Mesendoderm (in vitro differentiated cells): ENCODE results near the gene MAPT.

Experiments
- DNase-seq: peaks from one replicate; pipeline ENCODE4 v3.0.0; 2013
- H2AK5ac ChIP-seq: 2 replicates; pipeline ENCODE4 v1.6.1; 2013; ENCODE audit warnings: low read length, inconsistent platforms
- H2BK120ac ChIP-seq: 2 replicates; pipeline ENCODE4 v1.6.1; 2013; ENCODE audit warnings: low read depth, mild to moderate bottlenecking, low read length, moderate library complexity, mixed read lengths
- H2BK15ac ChIP-seq: replicated peaks from 2 replicates; pipeline ENCODE4 v1.6.1; 2013; ENCODE audit warnings: low read depth, mild to moderate bottlenecking, moderate library complexity
- H2BK5ac ChIP-seq: 2 replicates; pipeline ENCODE4 v1.6.1; 2013; ENCODE audit warnings: low read length, inconsistent platforms
- H3K18ac ChIP-seq: 2 replicates; pipeline ENCODE4 v1.6.1; 2013; ENCODE audit warnings: mild to moderate bottlenecking, low read length, mixed read lengths
- H3K23ac ChIP-seq: one replicate; pipeline ENCODE4 v1.6.1; 2013; ENCODE audit warnings: low read length
- H3K27ac ChIP-seq: 2 replicates; pipeline ENCODE4 v1.5.1; 2013; ENCODE audit warnings: low read depth, mild to moderate bottlenecking, inconsistent platforms, low read length, moderate library complexity
- H3K27me3 ChIP-seq: 2 replicates; pipeline ENCODE4 v1.6.1; 2013; ENCODE audit warnings: low read length, control low read depth, mild to moderate bottlenecking, inconsistent platforms; ENCODE audit not compliant: insufficient read depth, poor library complexity
- H3K36me3 ChIP-seq: 2 replicates; pipeline ENCODE4 v1.6.1; 2013; ENCODE audit warnings: low read length, inconsistent platforms; ENCODE audit not compliant: control insufficient read depth, insufficient read depth
- H3K4ac ChIP-seq: one replicate; pipeline ENCODE4 v1.6.1; 2013; ENCODE audit warnings: low read depth, mild to moderate bottlenecking, low read length, moderate library complexity
- H3K4me1 ChIP-seq: 2 replicates; pipeline ENCODE4 v1.6.1; 2013; ENCODE audit warnings: low read depth, low read length, inconsistent platforms; ENCODE audit not compliant: control insufficient read depth
- H3K4me2 ChIP-seq: 2 replicates; pipeline ENCODE4 v1.6.1; 2013; ENCODE audit warnings: low read length
- H3K4me3 ChIP-seq: 2 replicates; pipeline ENCODE4 v1.5.1; 2013; ENCODE audit warnings: mild to moderate bottlenecking, low read length
- H3K56ac ChIP-seq: one replicate; pipeline ENCODE4 v1.6.1; 2013; ENCODE audit warnings: low read length
- H3K79me1 ChIP-seq: 2 replicates; pipeline ENCODE4 v1.6.1; 2013; ENCODE audit warnings: low read length, inconsistent platforms
- H3K79me2 ChIP-seq: 2 replicates; pipeline ENCODE4 v1.6.1; 2013; ENCODE audit warnings: mild to moderate bottlenecking, low read length; ENCODE audit not compliant: control insufficient read depth, insufficient read depth
- H3K9ac ChIP-seq: 2 replicates; pipeline ENCODE4 v1.6.1; 2013; ENCODE audit warnings: low read length, inconsistent platforms
- H4K5ac ChIP-seq: one replicate; pipeline ENCODE4 v1.6.1; 2013; ENCODE audit warnings: low read length
- H4K8ac ChIP-seq: one replicate; pipeline ENCODE4 v1.6.1; 2013; ENCODE audit warnings: low read depth, mild to moderate bottlenecking, control low read depth, low read length, moderate library complexity
- WGBS: extraction: QIAGEN DNeasy Blood & Tissue Kit; methylation state at CpG from one replicate; pipeline ENCODE4 v1.1.7; 2013; ENCODE audit warnings: low lambda C conversion rate, missing lambda C conversion rate; ENCODE audit not compliant: insufficient coverage; ENCODE audit errors: extremely low coverage; 5-methylcytosine and 5-hydroxymethylcytosine counted together

The MAPT gene

DNA sequence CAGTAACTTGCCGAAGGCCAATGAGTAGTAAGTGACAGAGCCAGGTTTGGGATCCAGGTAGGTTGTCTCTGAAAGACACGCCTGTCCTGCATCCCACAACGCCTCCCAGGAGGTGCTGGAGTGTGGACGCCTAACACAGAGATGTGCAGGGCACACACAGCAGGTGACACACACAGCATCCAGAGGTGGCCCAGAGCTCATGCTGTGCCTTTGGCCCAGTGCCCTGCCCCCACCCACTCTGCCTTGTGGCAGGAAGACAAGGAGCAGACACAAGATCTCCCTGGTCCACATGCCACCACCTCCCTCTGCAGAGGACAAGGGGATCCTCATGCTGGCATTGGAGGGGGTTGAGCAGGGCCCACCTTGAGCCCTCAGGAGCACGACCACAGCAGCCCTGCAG is 90.0 kb downstream of the MAPT start:
- Histone ChIP-seq H3K4ac (no peak overlapping the region), H4K5ac (no peak overlapping the region), H4K8ac (no peak overlapping the region), H2AK5ac (no peak overlapping the region), H3K56ac (no peak overlapping the region), H2BK120ac (no peak overlapping the region), H3K79me1 (no peaks in the 10 kb centered on the region), H2BK5ac (no peak overlapping the region), H3K27me3 (no peaks in the 10 kb centered on the region), H2BK15ac (no peak overlapping the region), H3K27ac (no peak overlapping the region), H3K79me2 (no peaks in the 10 kb centered on the region), H3K4me2 (no peak overlapping the region), H3K4me3 (no peak overlapping the region), H3K18ac (no peak overlapping the region), H3K9ac (no peak overlapping the region), H3K4me1 (no peaks in the 10 kb centered on the region), H3K36me3 (no peaks in the 10 kb centered on the region), H3K23ac (no peak overlapping the region)
- no CpG with 5 or more reads among the region's 5 CpGs for WGBS
- DNase-seq, result no peak

DNA sequence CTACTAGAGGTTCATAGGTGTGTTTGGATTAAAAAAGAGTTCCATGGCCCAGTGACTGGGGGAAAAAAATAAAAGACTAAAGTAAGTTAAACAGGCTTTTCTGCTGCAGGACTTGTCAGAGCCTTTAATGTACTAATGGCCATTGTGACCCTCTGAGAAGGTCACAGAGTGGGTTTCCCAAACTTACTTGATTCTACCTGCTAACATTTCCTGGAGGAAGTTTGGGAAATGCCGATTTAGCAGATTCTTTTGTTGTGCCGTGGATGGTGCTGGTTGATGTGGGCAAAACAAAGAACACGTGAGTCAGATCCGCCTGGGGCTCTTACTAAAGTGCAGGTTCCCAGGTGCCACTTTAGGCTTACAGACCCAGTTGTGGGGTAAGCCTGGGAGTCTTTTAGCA is 91.1 kb downstream of the MAPT start:
- WGBS, result no CpG with 5 or more reads among the region's 4 CpGs
- H2BK120ac ChIP-seq, result no peak overlapping the region

DNA sequence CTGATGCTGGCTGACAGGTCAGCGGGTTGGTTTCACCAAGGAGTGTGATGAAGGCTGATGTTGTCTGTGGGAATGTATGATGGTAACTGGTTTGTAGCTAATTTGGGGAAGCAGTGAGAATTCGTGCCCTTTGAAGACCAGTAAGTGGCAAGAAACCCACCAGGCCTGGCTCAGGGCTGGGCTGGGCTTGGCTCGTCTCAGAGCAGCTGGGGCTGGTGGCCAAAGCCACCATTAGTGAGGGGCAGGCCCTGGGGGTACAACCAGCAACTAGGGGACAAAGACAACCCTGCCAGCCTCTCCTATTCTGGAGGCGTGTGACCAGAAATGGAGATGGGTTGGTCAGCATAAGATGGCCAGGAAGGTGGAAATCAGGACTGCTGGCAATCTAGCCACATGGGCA is 91.7 kb downstream of the MAPT start:
- Histone ChIP-seq H3K79me1 (no peaks in the 10 kb centered on the region), H3K4me2 (no peak overlapping the region), H3K4me1 (no peaks in the 10 kb centered on the region), H3K18ac (no peak overlapping the region), H3K27me3 (no peaks in the 10 kb centered on the region), H3K36me3 (no peaks in the 10 kb centered on the region), H3K23ac (no peak overlapping the region), H2BK15ac (no peak overlapping the region), H3K56ac (no peak overlapping the region), H2AK5ac (no peak overlapping the region), H3K4me3 (no peak overlapping the region), H3K79me2 (no peaks in the 10 kb centered on the region), H2BK5ac (no peak overlapping the region), H3K27ac (no peak overlapping the region), H4K8ac (no peak overlapping the region), H2BK120ac (no peak overlapping the region), H3K4ac (no peak overlapping the region), H4K5ac (no peak overlapping the region), H3K9ac (no peak overlapping the region)
- no peak for DNase-seq
- no CpG with 5 or more reads among the region's 4 CpGs for WGBS

More for the DNA sequence above, 91.1 kb downstream of the MAPT start:
- Histone ChIP-seq H3K23ac (no peak overlapping the region), H3K36me3 (no peaks in the 10 kb centered on the region), H2BK15ac (no peak overlapping the region), H3K79me2 (no peaks in the 10 kb centered on the region), H3K4me1 (no peaks in the 10 kb centered on the region), H3K27ac (no peak overlapping the region), H3K9ac (no peak overlapping the region), H3K56ac (no peak overlapping the region), H3K18ac (no peak overlapping the region), H3K4me2 (no peak overlapping the region), H3K27me3 (no peaks in the 10 kb centered on the region), H4K5ac (no peak overlapping the region), H3K4me3 (no peak overlapping the region), H4K8ac (no peak overlapping the region), H3K4ac (no peak overlapping the region), H2BK5ac (no peak overlapping the region), H2AK5ac (no peak overlapping the region), H3K79me1 (no peaks in the 10 kb centered on the region)
- no peak for DNase-seq

DNA sequence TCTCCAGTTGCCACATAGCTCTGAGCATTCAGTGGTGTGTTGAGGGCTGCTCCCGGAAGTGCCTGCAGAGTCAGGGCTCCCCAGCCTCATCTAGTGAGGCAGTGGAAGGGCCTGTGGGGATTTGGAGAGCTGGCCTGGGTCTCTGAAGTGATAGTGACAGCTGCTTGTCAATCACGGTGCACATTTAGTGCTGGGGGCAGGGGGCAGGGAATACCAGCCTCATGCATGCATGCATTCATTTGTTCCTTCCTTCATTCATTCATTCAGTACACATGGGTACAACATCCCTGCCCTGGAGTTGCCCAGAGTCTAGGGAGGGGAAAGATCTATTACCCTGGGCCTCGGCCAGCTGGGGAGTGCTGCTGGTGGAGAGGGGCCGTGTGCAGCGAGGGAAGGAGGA is 93.4 kb downstream of the MAPT start:
- no peak overlapping the region for H4K8ac ChIP-seq
- H3K4me1 ChIP-seq, result no peaks in the 10 kb centered on the region
- no peak overlapping the region for H3K9ac ChIP-seq
- no peaks in the 10 kb centered on the region for H3K27me3 ChIP-seq
- H3K4me2 ChIP-seq, result no peak overlapping the region
- DNase-seq, result no peak
- H2BK5ac ChIP-seq, result no peak overlapping the region
- no peak overlapping the region for H2BK15ac ChIP-seq
- no CpG with 5 or more reads among the region's 5 CpGs for WGBS
- no peak overlapping the region for H2AK5ac ChIP-seq
- H3K27ac ChIP-seq, result no peak overlapping the region
- H3K79me1 ChIP-seq, result no peaks in the 10 kb centered on the region
- no peak overlapping the region for H3K56ac ChIP-seq
- H3K23ac ChIP-seq, result no peak overlapping the region
- H3K4me3 ChIP-seq, result no peak overlapping the region
- H4K5ac ChIP-seq, result no peak overlapping the region
- H3K79me2 ChIP-seq, result no peaks in the 10 kb centered on the region
- H3K36me3 ChIP-seq, result no peaks in the 10 kb centered on the region
- no peak overlapping the region for H3K18ac ChIP-seq
- no peak overlapping the region for H2BK120ac ChIP-seq
- no peak overlapping the region for H3K4ac ChIP-seq

GRCh38 chr17:45989759-45990158 is 95.4 kb downstream of the MAPT start:
- Histone ChIP-seq H3K27me3 (no peaks in the 10 kb centered on the region), H2BK15ac (no peak overlapping the region), H3K9ac (no peak overlapping the region), H3K36me3 (no peaks in the 10 kb centered on the region), H4K8ac (no peak overlapping the region), H4K5ac (no peak overlapping the region), H2BK120ac (no peak overlapping the region), H3K27ac (no peak overlapping the region), H3K4me3 (no peak overlapping the region), H3K4me2 (no peak overlapping the region), H3K56ac (no peak overlapping the region), H2AK5ac (no peak overlapping the region), H3K18ac (no peak overlapping the region), H3K79me1 (no peaks in the 10 kb centered on the region), H2BK5ac (no peak overlapping the region), H3K4ac (no peak overlapping the region), H3K79me2 (no peaks in the 10 kb centered on the region), H3K23ac (no peak overlapping the region), H3K4me1 (no peaks in the 10 kb centered on the region)
- no CpG with 5 or more reads among the region's 3 CpGs for WGBS
- no peak for DNase-seq

DNA sequence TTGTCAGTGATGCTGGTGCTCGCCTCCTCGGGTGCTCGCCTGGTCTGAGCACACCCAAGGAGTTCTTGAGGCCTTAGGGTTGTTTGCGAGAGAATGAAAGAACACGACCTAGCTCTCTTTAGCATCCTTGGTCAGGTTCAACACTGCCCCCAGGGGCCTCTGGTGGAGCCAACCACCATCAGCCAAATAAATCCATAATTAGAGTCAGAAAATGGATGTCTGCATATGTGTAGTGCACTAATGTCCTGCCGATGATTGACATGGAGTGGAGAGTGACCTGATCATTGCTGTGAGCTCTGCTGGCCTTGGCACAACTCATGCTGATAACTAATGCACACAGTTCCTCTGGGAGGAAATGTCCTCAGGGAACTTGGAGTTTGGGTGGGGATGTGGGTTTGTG is 96.5 kb downstream of the MAPT start:
- no peaks in the 10 kb centered on the region for H3K27me3 ChIP-seq
- no peaks in the 10 kb centered on the region for H3K79me2 ChIP-seq
- H2BK15ac ChIP-seq, result no peak overlapping the region
- no peak overlapping the region for H3K9ac ChIP-seq
- no peak overlapping the region for H3K18ac ChIP-seq
- H4K5ac ChIP-seq, result no peak overlapping the region
- WGBS, result no CpG with 5 or more reads among the region's 6 CpGs
- no peak overlapping the region for H3K23ac ChIP-seq
- no peaks in the 10 kb centered on the region for H3K4me1 ChIP-seq
- no peak overlapping the region for H3K4me3 ChIP-seq
- H2AK5ac ChIP-seq, result no peak overlapping the region
- no peak overlapping the region for H3K56ac ChIP-seq
- H3K79me1 ChIP-seq, result no peaks in the 10 kb centered on the region
- H2BK120ac ChIP-seq, result no peak overlapping the region
- no peak for DNase-seq
- H3K4ac ChIP-seq, result no peak overlapping the region
- no peak overlapping the region for H3K4me2 ChIP-seq
- H3K36me3 ChIP-seq, result no peaks in the 10 kb centered on the region
- H2BK5ac ChIP-seq, result no peak overlapping the region
- H4K8ac ChIP-seq, result no peak overlapping the region
- H3K27ac ChIP-seq, result no peak overlapping the region
